WTC11 (cell line): ENCODE measurements around the gene SORCS1.

Source experiments
- ATF2 ChIP-seq: sonication (generic); formaldehyde crosslinking; IDR thresholded peaks from 2 replicates; pipeline ENCODE4 v1.8.1; 2022; ENCODE audit warnings: low read depth, missing genetic modification reagents, borderline replicate concordance
- CREM ChIP-seq: sonication (generic); formaldehyde crosslinking; IDR thresholded peaks from 2 replicates; pipeline ENCODE4 v1.8.1; 2022; ENCODE audit warnings: mild to moderate bottlenecking, missing genetic modification reagents, moderate library complexity
- CTCF ChIP-seq: fragments of 200-600 bp; IDR thresholded peaks from 2 replicates; pipeline ENCODE4 v1.8.0; 2022; ENCODE audit warnings: antibody characterized with exemption
- E2F4 ChIP-seq: sonication (generic); formaldehyde crosslinking; IDR thresholded peaks from 2 replicates; pipeline ENCODE4 v1.8.1; 2022; ENCODE audit warnings: low read depth, mild to moderate bottlenecking, moderate library complexity, missing genetic modification reagents, borderline replicate concordance
- FOXJ3 ChIP-seq: sonication (generic); formaldehyde crosslinking; IDR thresholded peaks from 2 replicates; pipeline ENCODE4 v1.9.0; 2021; ENCODE audit warnings: missing genetic modification reagents, mild to moderate bottlenecking, borderline replicate concordance
- MAX ChIP-seq: sonication (generic); formaldehyde crosslinking; IDR thresholded peaks from 2 replicates; pipeline ENCODE4 v1.8.0; 2022; ENCODE audit warnings: mild to moderate bottlenecking, missing genetic modification reagents
- NR3C1 ChIP-seq: sonication (generic); formaldehyde crosslinking; conservative IDR thresholded peaks from 2 replicates; pipeline ENCODE4 v1.8.1; 2023; ENCODE audit warnings: low read depth, mild to moderate bottlenecking, missing genetic modification reagents
- SP1 ChIP-seq: sonication (generic); formaldehyde crosslinking; conservative IDR thresholded peaks from 2 replicates; pipeline ENCODE4 v1.8.1; 2022; ENCODE audit warnings: missing genetic modification reagents
- USF1 ChIP-seq: sonication (generic); formaldehyde crosslinking; IDR thresholded peaks from 2 replicates; pipeline ENCODE4 v1.8.0; 2022; ENCODE audit warnings: mild to moderate bottlenecking, missing genetic modification reagents
- USF2 ChIP-seq: sonication (generic); formaldehyde crosslinking; IDR thresholded peaks from 2 replicates; pipeline ENCODE4 v1.8.1; 2023; ENCODE audit warnings: mild to moderate bottlenecking, missing genetic modification reagents, moderate library complexity
- ZNF232 ChIP-seq: sonication (generic); formaldehyde crosslinking; IDR thresholded peaks from 2 replicates; pipeline ENCODE4 v1.8.0; 2022; ENCODE audit warnings: mild to moderate bottlenecking, missing genetic modification reagents
- ZNF263 ChIP-seq: sonication (generic); formaldehyde crosslinking; IDR thresholded peaks from 2 replicates; pipeline ENCODE4 v1.8.1; 2022; ENCODE audit warnings: low read depth, mild to moderate bottlenecking, moderate library complexity, missing genetic modification reagents
- ZNF281 ChIP-seq: sonication (generic); formaldehyde crosslinking; IDR thresholded peaks from 2 replicates; pipeline ENCODE4 v1.8.0; 2023; ENCODE audit warnings: mild to moderate bottlenecking, missing genetic modification reagents

GRCh38 chr10:107141524-107142061 lies 22.9 kb downstream of the SORCS1 start:
- TF ChIP-seq ATF2 (CRISPR knock-in tag) = no peak
- no peak for TF ChIP-seq MAX (CRISPR knock-in tag)
- no peak for TF ChIP-seq USF2 (CRISPR knock-in tag)
- no peak for TF ChIP-seq CREM (CRISPR knock-in tag)
- no peak for TF ChIP-seq CTCF
- TF ChIP-seq ZNF232 (CRISPR knock-in tag) = no peak
- TF ChIP-seq FOXJ3 (CRISPR knock-in tag) = no peak
- TF ChIP-seq SP1 = no peak
- no peak for TF ChIP-seq ZNF263 (CRISPR knock-in tag)
- TF ChIP-seq USF1 = no peak
- no peak for TF ChIP-seq NR3C1 (CRISPR knock-in tag)
- TF ChIP-seq ZNF281 (CRISPR knock-in tag) = no peak
- no peak for TF ChIP-seq E2F4 (CRISPR knock-in tag)
